Stimulated activated naive CD8-positive, alpha-beta T cell treated with anti-CD3 and anti-CD28 coated beads, Interleukin-15, Interleukin-2, amounts not matched to agents 100 U/mL and 50 U/mL, for 24 hours (primary cell): ENCODE data around the gene SERTAD3.
"Not testable (repeated sequence)": the region's sequence is repeated elsewhere in the genome, so short reads cannot be mapped to it uniquely, and the experiment has no call there.

Source experiments
- ATAC-seq: fragments of 150-1000 bp; cut with Tn5 transposase; one replicate; pipeline ENCODE4 v1.10.0; 2021
- DNase-seq: peaks from one replicate; pipeline ENCODE4 v3.0.0; 2021

Gene SERTAD3

GRCh38 chr19:40444000-40444824, at the start of gene SERTAD3:
Gene SERTAD3, minus strand, starts transcription at chr19:40444335. Its CDS starts 2,255 bp downstream, at chr19:40442080.
- peak; percentile 78 for ATAC-seq

GRCh38 chr19:40493778-40494177, 49.6 kb upstream of the SERTAD3 start:
- no peak for DNase-seq
- ATAC-seq = no peak

More at GRCh38 chr19:40444000-40444824, at the start of gene SERTAD3:
- DNase-seq = peak; percentile 99

GRCh38 chr19:40492274-40492673, 48.1 kb upstream of the SERTAD3 start:
- no peak for DNase-seq
- no peak for ATAC-seq

GRCh38 chr19:40489882-40490230, 45.7 kb upstream of the SERTAD3 start:
- ATAC-seq (no peak), DNase-seq (no peak)

- DNase-seq = no peak
- no peak for ATAC-seq
Measured at GRCh38 chr19:40486017-40486416, 41.9 kb upstream of the SERTAD3 start.

GRCh38 chr19:40475878-40476644, 31.9 kb upstream of the SERTAD3 start:
- not testable (repeated sequence) for DNase-seq
- ATAC-seq = peak; percentile 32

GRCh38 chr19:40474737-40475136, 30.6 kb upstream of the SERTAD3 start:
- ATAC-seq (no peak), DNase-seq (no peak)

- ATAC-seq = no peak
Measured at GRCh38 chr19:40472516-40472915, 28.4 kb upstream of the SERTAD3 start.

GRCh38 chr19:40471111-40471510, 27.0 kb upstream of the SERTAD3 start:
- DNase-seq (no peak), ATAC-seq (no peak)

More at GRCh38 chr19:40472516-40472915, 28.4 kb upstream of the SERTAD3 start:
- no peak for DNase-seq

GRCh38 chr19:40469011-40469410, 24.9 kb upstream of the SERTAD3 start:
- ATAC-seq (no peak), DNase-seq (no peak)

GRCh38 chr19:40466985-40467734, 23.0 kb upstream of the SERTAD3 start, which contains the start of gene SPTBN4:
Gene SPTBN4, plus strand, starts transcription at chr19:40467001. Its CDS starts 5,621 bp downstream, at chr19:40472622.
- DNase-seq = no peak
- ATAC-seq = no peak

- peak; percentile 75 for ATAC-seq
- DNase-seq = peak; percentile 72
Measured at GRCh38 chr19:40466219-40466984, 22.3 kb upstream of the SERTAD3 start.

- DNase-seq = peak; percentile 100
- ATAC-seq = peak; percentile 90
Measured at GRCh38 chr19:40465557-40466218, 21.6 kb upstream of the SERTAD3 start, which contains the start of gene BLVRB. Gene BLVRB, minus strand, starts transcription at chr19:40465745. Its CDS starts 57 bp downstream, at chr19:40465688.

- no peak for ATAC-seq
- no peak for DNase-seq
Measured at GRCh38 chr19:40465025-40465556, 21.0 kb upstream of the SERTAD3 start.

- DNase-seq (peak; percentile 86), ATAC-seq (no peak)
Measured at GRCh38 chr19:40464059-40465024, 20.2 kb upstream of the SERTAD3 start.

- not testable (repeated sequence) for ATAC-seq, DNase-seq
Measured at GRCh38 chr19:40463587-40464037, 19.5 kb upstream of the SERTAD3 start.

GRCh38 chr19:40461669-40462221, 17.6 kb upstream of the SERTAD3 start:
- ATAC-seq (no peak), DNase-seq (no peak)

- no peak for DNase-seq
- ATAC-seq = no peak
Measured at GRCh38 chr19:40460185-40460584, 16.1 kb upstream of the SERTAD3 start.

GRCh38 chr19:40458597-40458974, 14.5 kb upstream of the SERTAD3 start:
- no peak for ATAC-seq
- DNase-seq = no peak
